WERI-Rb-1 (cell line): ENCODE results near the gene TMEM9.

Source experiments
- DNase-seq: peaks from one replicate; pipeline ENCODE4 v3.0.0-alpha.2; 2020
- H3K27ac ChIP-seq: fragments of 250-450 bp; sonication (Bioruptor Pico); 2 replicates; pipeline ENCODE4 v1.5.1; 2020; ENCODE audit warnings: mild to moderate bottlenecking, moderate library complexity
- H3K27me3 ChIP-seq: fragments of 250-450 bp; sonication (Bioruptor Pico); 2 replicates; pipeline ENCODE4 v1.5.1; 2021; ENCODE audit warnings: mild to moderate bottlenecking, low read depth, moderate library complexity; ENCODE audit not compliant: insufficient read depth, severe bottlenecking
- H3K36me3 ChIP-seq: fragments of 250-450 bp; sonication (Bioruptor Pico); 2 replicates; pipeline ENCODE4 v1.5.1; 2020; ENCODE audit warnings: mild to moderate bottlenecking, moderate library complexity
- H3K4me3 ChIP-seq: 2 replicates; pipeline ENCODE4 v1.5.1; 2011; ENCODE audit warnings: low read depth, mild to moderate bottlenecking, control low read depth, low read length
- H3K9me3 ChIP-seq: fragments of 250-450 bp; sonication (Bioruptor Pico); 2 replicates; pipeline ENCODE4 v1.5.1; 2021; ENCODE audit warnings: mild to moderate bottlenecking, moderate library complexity; ENCODE audit not compliant: severe bottlenecking
- TF ChIP-seq, protein P1 (sequence below): IDR thresholded peaks from 2 replicates; pipeline ENCODE4 v1.5.1; 2011; ENCODE audit warnings: low read depth, mild to moderate bottlenecking, control low read depth, inconsistent platforms, low read length

The TMEM9 gene

DNA sequence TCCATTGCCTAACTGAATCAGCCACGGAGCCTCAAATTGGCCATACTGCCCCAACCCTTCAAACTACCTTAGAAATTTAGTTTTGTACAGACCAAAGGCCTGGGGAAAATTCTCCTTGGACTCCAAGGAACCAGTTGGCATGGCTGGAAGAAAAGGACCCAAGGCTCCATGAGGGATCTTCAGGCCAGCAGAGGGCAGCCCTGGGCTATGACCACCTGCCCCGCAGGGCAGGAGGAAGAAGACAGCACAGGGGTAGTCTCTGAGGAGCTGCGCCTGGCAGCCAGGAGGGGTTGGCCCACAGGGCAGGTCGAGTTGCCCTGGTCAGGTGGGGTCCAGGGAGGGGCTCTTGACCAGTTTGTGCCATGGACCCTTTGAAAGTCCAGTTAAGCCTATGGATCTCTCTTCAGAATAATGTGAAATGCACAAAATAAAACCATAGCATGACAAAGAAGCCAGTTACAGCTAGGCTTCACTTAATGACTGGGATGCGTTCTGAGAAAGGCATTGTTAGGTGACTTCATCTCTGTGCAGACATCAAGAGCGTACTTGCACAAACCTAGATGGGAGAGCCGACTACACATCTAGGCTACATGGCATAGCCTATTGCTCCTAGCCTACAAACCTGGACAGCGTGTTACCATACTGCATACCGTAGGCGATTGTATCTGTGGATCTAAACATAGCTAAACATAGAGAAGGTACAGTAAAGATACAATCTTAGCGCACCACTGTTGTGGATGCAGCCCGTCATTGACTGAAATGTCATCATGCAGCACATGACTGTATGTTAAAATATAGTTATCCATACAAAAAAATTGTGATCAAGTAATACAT is 68.2 kb downstream of the TMEM9 start:
- H3K9me3 ChIP-seq: no peaks in the 10 kb centered on the region
- H3K36me3 ChIP-seq: no peaks in the 10 kb centered on the region
- H3K4me3 ChIP-seq: no peak overlapping the region
- no peaks in the 10 kb centered on the region for H3K27me3 ChIP-seq
- TF ChIP-seq, protein P1, sequence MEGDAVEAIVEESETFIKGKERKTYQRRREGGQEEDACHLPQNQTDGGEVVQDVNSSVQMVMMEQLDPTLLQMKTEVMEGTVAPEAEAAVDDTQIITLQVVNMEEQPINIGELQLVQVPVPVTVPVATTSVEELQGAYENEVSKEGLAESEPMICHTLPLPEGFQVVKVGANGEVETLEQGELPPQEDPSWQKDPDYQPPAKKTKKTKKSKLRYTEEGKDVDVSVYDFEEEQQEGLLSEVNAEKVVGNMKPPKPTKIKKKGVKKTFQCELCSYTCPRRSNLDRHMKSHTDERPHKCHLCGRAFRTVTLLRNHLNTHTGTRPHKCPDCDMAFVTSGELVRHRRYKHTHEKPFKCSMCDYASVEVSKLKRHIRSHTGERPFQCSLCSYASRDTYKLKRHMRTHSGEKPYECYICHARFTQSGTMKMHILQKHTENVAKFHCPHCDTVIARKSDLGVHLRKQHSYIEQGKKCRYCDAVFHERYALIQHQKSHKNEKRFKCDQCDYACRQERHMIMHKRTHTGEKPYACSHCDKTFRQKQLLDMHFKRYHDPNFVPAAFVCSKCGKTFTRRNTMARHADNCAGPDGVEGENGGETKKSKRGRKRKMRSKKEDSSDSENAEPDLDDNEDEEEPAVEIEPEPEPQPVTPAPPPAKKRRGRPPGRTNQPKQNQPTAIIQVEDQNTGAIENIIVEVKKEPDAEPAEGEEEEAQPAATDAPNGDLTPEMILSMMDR: peak; percentile 99
- peak; percentile 96 for DNase-seq
- no peak overlapping the region for H3K27ac ChIP-seq
